T-cell (primary cell): ENCODE results near the gene NECAP2. TPM values are rescaled to one million over a fixed set of nuclear protein-coding genes. Genes with fewer than 3 reads are reported as not detected.

Experiments used
- ATAC-seq, 4 experiments: fragments of 200-7000 bp in 3 of 4; fragments of 150-1000 bp in 1 of 4; cut with Tn5 transposase; replicated peaks in 1 of 4; 1 replicate in 3 of 4; 2 replicates in 1 of 4; pipeline ENCODE4 v1.10.0; 2021; ENCODE audit warnings: moderate library complexity in 3 of 4, mild to moderate bottlenecking in 2 of 4, moderate number of reproducible peaks in 1 of 4
- CTCF ChIA-PET, 2 donors: fragments of 300-600 bp; sonication (Branson Sonifier 250); formaldehyde crosslinking; loops; one replicate each; lab custom pipeline; 2022; ENCODE audit warnings: antibody characterized with exemption in 2 of 2; lab: Charles Lee
- POLR2A ChIA-PET, 2 donors: fragments of 300-600 bp; sonication (Branson Sonifier 250); formaldehyde crosslinking; loops; one replicate each; lab custom pipeline; 2022; ENCODE audit warnings: antibody characterized with exemption in 2 of 2; lab: Charles Lee
- DNase-seq, 35 experiments: peaks; one replicate each; pipeline versions ENCODE4 v3.0.0 to v3.0.0-alpha.2; 2013 to 2023
- H3K27ac ChIP-seq: one replicate; pipeline ENCODE4 v1.5.1; 2013; ENCODE audit warnings: low read length
- H3K27me3 ChIP-seq, 2 experiments: replicated peaks in 1 of 2; 1 replicate in 1 of 2; 2 replicates in 1 of 2; pipeline versions ENCODE4 v1.6.1 to v1.7.0; 2013; ENCODE audit warnings: low read length in 1 of 2, mixed read lengths in 1 of 2; ENCODE audit not compliant: control insufficient read depth in 2 of 2, insufficient read depth in 2 of 2; ENCODE audit errors: extremely low read depth in 1 of 2
- H3K36me3 ChIP-seq, 2 donors: 1 replicate in 1 of 2; 2 replicates in 1 of 2; pipeline versions ENCODE4 v1.6.1 to v1.7.0; 2013; ENCODE audit warnings: low read length in 1 of 2; ENCODE audit not compliant: control insufficient read depth in 2 of 2, insufficient read depth in 1 of 2; ENCODE audit errors: extremely low read depth in 1 of 2
- H3K4me1 ChIP-seq, 2 experiments: 1 replicate in 1 of 2; 2 replicates in 1 of 2; pipeline versions ENCODE4 v1.6.1 to v1.7.0; 2013; ENCODE audit warnings: low read length in 2 of 2, mixed read lengths in 1 of 2; ENCODE audit not compliant: insufficient read depth in 2 of 2, control insufficient read depth in 1 of 2; ENCODE audit errors: extremely low read depth in 1 of 2
- H3K4me3 ChIP-seq, 2 donors: 1 replicate in 1 of 2; 2 replicates in 1 of 2; pipeline versions ENCODE4 v1.5.1 to v1.7.0; 2013; ENCODE audit warnings: mild to moderate bottlenecking in 2 of 2, low read length in 1 of 2, moderate library complexity in 1 of 2; ENCODE audit not compliant: control insufficient read depth in 1 of 2; ENCODE audit errors: extremely low read depth in 1 of 2
- H3K9me3 ChIP-seq: 2 replicates; pipeline ENCODE4 v1.7.0; 2013
- H3K27ac Mint-ChIP-seq, 2 donors: one replicate each; pipeline ENCODE4 v1.8.0; 2020 to 2021; ENCODE audit warnings: mild to moderate bottlenecking in 2 of 2, mixed read lengths in 2 of 2
- H3K27me3 Mint-ChIP-seq, 2 donors: one replicate each; pipeline ENCODE4 v1.8.0; 2021 to 2022; ENCODE audit warnings: mixed read lengths in 2 of 2
- H3K36me3 Mint-ChIP-seq: one replicate; pipeline ENCODE4 v1.8.0; 2021; ENCODE audit warnings: mixed read lengths
- H3K4me1 Mint-ChIP-seq, 3 donors: one replicate each; pipeline ENCODE4 v1.8.0; 2020 to 2022; ENCODE audit warnings: mixed read lengths in 3 of 3, mild to moderate bottlenecking in 1 of 3
- H3K4me3 Mint-ChIP-seq, 3 donors: one replicate each; pipeline ENCODE4 v1.8.0; 2020 to 2022; ENCODE audit warnings: mild to moderate bottlenecking in 3 of 3, mixed read lengths in 3 of 3, moderate library complexity in 3 of 3
- H3K9me3 Mint-ChIP-seq, 3 donors: one replicate each; pipeline ENCODE4 v1.8.0; 2020 to 2022; ENCODE audit warnings: mixed read lengths in 3 of 3
- WGBS: methylation state at CpG from one replicate; pipeline ENCODE4 v1.1.5; 2013; ENCODE audit warnings: missing lambda C conversion rate; ENCODE audit not compliant: insufficient coverage; 5-methylcytosine and 5-hydroxymethylcytosine counted together
- total RNA-seq, 35 experiments: library from RNA in 6 of 35; stranded (reverse) in 6 of 35; fragments of 120-200 nt in 1 of 35; gene quantifications; one replicate each; pipeline versions ENCODE4 v1.2.1 to v1.2.4 and lab custom pipeline; 2013 to 2026

The NECAP2 gene
- total RNA-seq, 5 donors from 2014 or later (not counting 1 experiment from before 2014, with no cell fraction given) = 98.4 to 149 (median 138) TPM

DNA sequence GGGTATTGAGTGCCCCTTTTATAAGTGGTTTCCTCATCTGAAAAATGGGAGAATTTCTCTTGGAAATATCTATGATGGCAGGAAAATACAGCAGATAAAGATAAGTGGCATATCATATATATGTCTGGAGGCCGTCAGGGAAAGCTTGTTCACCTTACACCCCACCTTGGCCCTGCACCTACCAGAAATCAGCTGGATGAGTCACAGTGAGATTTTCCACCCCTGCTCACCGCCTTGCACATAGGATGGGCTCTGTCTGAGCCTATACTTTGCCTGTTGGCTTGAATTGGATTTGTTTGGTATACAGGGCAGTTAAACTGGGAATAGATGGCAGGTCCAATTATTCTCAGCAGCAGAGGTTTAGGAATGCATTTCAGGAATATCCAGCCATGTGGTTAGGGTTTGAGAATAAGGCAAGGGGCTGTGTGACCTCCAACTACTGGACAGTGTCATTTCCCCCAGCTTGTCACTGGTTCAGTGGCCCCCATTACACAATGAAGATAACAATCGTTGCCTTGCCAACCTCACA is 3.5 kb upstream of the NECAP2 start, which contains the start of gene SPATA21:
Gene SPATA21 (minus strand): TSS at position 479 of the 529 bp plus-strand sequence. CDS start 6,053 bp downstream, outside the sequence.
- Mint-ChIP-seq H3K27me3 (peaks cover 2 to 4% of the 10 kb centered on the region in 2 donors), H3K9me3 (no peaks in the 10 kb centered on the region), H3K27ac (no peak within 1 kb of the TSS), H3K4me3 (no peak within 1 kb of the TSS), H3K36me3 (peaks cover 4% of the 10 kb centered on the region), H3K4me1 (peaks cover 14 to 17% (median 15%) of the 10 kb centered on the region in 3 donors)
- Histone ChIP-seq H3K27me3 (peaks cover 0 to 19% of the 10 kb centered on the region in 2 experiments), H3K9me3 (no peaks in the 10 kb centered on the region), H3K4me3 (no peak within 1 kb of the TSS), H3K27ac (no peak within 1 kb of the TSS), H3K4me1 (peaks cover 7 to 14% of the 10 kb centered on the region in 2 experiments), H3K36me3 (no peaks in the 10 kb centered on the region)
- CTCF ChIA-PET = no interaction called here
- no CpG with 5 or more reads among the region's 3 CpGs for WGBS
- no peak for ATAC-seq
- POLR2A ChIA-PET = no interaction called here
- DNase-seq = no peak

DNA sequence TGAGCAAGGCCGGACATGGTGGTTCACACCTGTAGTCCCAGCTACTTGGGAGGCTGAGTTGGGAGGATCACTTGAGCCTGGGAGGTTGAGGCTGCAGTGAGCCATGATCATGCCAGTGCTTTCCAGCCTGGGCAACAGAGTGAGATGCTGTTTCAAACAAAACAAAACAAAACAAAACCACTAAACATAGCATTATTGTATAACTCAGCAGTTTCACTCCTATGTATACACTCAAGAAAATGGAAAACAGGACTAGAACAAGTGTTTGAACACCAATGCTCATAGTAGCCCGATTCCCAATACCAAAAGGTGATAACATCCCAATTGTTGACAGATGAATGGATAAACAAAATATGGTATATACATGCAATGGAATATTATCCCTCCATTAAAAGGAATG is 2.0 kb upstream of the NECAP2 start:
- no peaks in the 10 kb centered on the region for H3K9me3 Mint-ChIP-seq
- H3K4me1 ChIP-seq = peaks cover 19 to 30% of the 10 kb centered on the region in 2 experiments
- H3K27ac Mint-ChIP-seq = no peak overlapping the region
- peaks cover 0 to 13% of the 10 kb centered on the region in 2 donors for H3K36me3 ChIP-seq
- 100% methylated on average over 1 of the region's 2 CpGs for WGBS
- no peaks in the 10 kb centered on the region for H3K27me3 Mint-ChIP-seq
- peaks cover 0 to 11% of the 10 kb centered on the region in 2 experiments for H3K27me3 ChIP-seq
- ChIA-PET POLR2A (interaction anchor here in 1 of 2 donors (0.7 kb wide), 1 partner anchor 591 kb away, joined by 4 read pairs; the partner anchor contains the start of gene SPEN), CTCF (interaction anchor here in 1 of 2 donors (1.1 kb wide), 1 partner anchor 15 kb away, joined by 7 read pairs; no protein-coding TSS in a partner anchor)
- ATAC-seq (no peak), DNase-seq (no peak)
- H3K4me3 Mint-ChIP-seq = peak overlapping the region in 1 of 3 donors; percentile 97
- no peak overlapping the region for H3K27ac ChIP-seq
- no peaks in the 10 kb centered on the region for H3K9me3 ChIP-seq
- H3K4me3 ChIP-seq = no peak overlapping the region
- peaks cover 28 to 30% (median 29%) of the 10 kb centered on the region in 3 donors for H3K4me1 Mint-ChIP-seq
- H3K36me3 Mint-ChIP-seq = peaks cover 9% of the 10 kb centered on the region

DNA sequence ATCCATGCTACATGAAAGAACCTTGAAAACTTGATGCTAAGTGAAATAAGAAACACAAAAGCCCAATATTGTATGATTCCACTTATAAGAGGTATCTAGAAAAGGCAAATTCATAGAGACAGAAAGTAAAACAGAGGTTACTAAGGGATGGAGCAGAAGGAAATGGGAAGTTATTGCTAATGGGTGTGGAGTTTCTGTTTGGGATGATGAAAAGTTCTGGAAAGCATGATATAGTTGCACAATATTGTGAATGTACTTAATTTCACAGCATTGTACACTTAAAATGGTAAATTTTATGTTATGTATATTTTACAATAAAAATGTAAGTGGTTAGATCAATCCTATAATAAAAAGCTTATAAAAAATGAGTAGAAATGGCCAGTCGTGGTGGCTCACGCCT is 1.6 kb upstream of the NECAP2 start:
- peaks cover 0 to 11% of the 10 kb centered on the region in 2 experiments for H3K27me3 ChIP-seq
- DNase-seq (no peak), ATAC-seq (no peak)
- no peak overlapping the region for H3K4me3 ChIP-seq
- Mint-ChIP-seq H3K4me1 (peaks cover 32 to 34% (median 33%) of the 10 kb centered on the region in 3 donors), H3K36me3 (peaks cover 13% of the 10 kb centered on the region), H3K9me3 (no peaks in the 10 kb centered on the region), H3K27ac (no peak overlapping the region), H3K4me3 (peak overlapping the region in 1 of 3 donors; percentile 97), H3K27me3 (no peaks in the 10 kb centered on the region)
- peaks cover 0 to 17% of the 10 kb centered on the region in 2 donors for H3K36me3 ChIP-seq
- POLR2A ChIA-PET = interaction anchor here in 1 of 2 donors (0.7 kb wide), 1 partner anchor 592 kb away, joined by 4 read pairs; the partner anchor contains the start of gene SPEN
- H3K4me1 ChIP-seq = peaks cover 19 to 34% of the 10 kb centered on the region in 2 experiments
- CTCF ChIA-PET = interaction anchor here (0.6 to 1.1 kb wide), 2 partner anchors 15 to 61 kb away, joined by 6 to 7 read pairs; no protein-coding TSS in a partner anchor
- 100% methylated on average over 1 of the region's 2 CpGs for WGBS
- H3K27ac ChIP-seq = no peak overlapping the region
- no peaks in the 10 kb centered on the region for H3K9me3 ChIP-seq

DNA sequence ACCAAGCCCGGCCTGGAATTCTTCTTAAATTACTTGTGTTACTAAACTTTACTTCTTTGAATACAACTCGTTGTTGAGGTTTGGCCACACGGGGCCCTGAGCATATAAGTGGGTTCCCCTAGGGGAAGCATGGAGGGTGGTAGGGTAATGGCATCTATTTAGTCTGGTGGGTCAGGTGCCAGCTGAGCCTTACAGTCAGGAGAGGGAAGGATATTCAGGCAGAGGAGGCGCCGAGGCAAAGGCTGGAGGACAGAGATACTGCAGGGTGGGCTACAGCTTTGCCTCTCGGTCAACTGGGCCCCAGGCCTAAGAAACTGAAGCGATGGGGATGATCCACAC is 424 bp upstream of the NECAP2 start:
- Mint-ChIP-seq H3K9me3 (no peaks in the 10 kb centered on the region), H3K27me3 (no peaks in the 10 kb centered on the region), H3K36me3 (peaks cover 19% of the 10 kb centered on the region), H3K4me3 (peak overlapping the region; percentile 90 to 97 (median 96)), H3K27ac (peak overlapping the region; percentile 94 to 96), H3K4me1 (peaks cover 38 to 42% (median 41%) of the 10 kb centered on the region in 3 donors)
- Histone ChIP-seq H3K36me3 (peaks cover 0 to 29% of the 10 kb centered on the region in 2 donors), H3K4me1 (peaks cover 19 to 45% of the 10 kb centered on the region in 2 experiments), H3K27me3 (peaks cover 0 to 2% of the 10 kb centered on the region in 2 experiments), H3K9me3 (no peaks in the 10 kb centered on the region), H3K4me3 (peak overlapping the region in 1 of 2 donors; percentile 91), H3K27ac (peak overlapping the region; percentile 28)
- DNase-seq = peak in 2 of 35 experiments; percentile 1 to 3
- ATAC-seq = peak in 3 of 4 experiments; percentile 8 to 13 (median 12)
- 49% methylated on average over 5 of the region's 7 CpGs for WGBS
- CTCF ChIA-PET = interaction anchor here in 1 of 2 donors (0.8 to 1.5 kb wide), 2 partner anchors 57 to 181 kb away, joined by 3 to 4 read pairs; no protein-coding TSS in a partner anchor
- POLR2A ChIA-PET = no interaction called here

DNA sequence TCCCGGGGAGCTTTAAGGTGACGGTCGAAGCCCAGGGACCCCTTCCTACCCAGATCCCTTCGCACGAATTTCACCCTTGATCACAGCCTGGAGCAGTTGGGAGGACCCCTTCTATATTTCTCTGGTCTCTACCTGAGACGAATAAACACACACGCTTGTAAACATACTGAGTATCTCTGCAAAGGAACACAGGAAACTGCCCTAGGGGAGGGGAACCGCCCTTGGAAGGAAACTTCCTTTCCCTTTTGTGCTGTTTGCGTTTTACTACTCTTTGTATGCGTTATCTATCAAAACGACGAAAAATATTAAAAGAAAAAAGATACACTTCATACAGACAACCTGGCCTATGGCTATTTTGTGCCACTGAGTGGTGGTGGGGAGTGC is 750 bp downstream of the NECAP2 start:
- H3K27ac ChIP-seq = peak overlapping the region; percentile 97
- WGBS = 0% methylated on average over 2 of the region's 12 CpGs
- peak overlapping the region; percentile 94 to 96 for H3K27ac Mint-ChIP-seq
- peaks cover 38 to 48% (median 43%) of the 10 kb centered on the region in 3 donors for H3K4me1 Mint-ChIP-seq
- peaks cover 19 to 49% of the 10 kb centered on the region in 2 experiments for H3K4me1 ChIP-seq
- POLR2A ChIA-PET = no interaction called here
- peak overlapping the region; percentile 90 to 97 (median 96) for H3K4me3 Mint-ChIP-seq
- H3K27me3 Mint-ChIP-seq = no peaks in the 10 kb centered on the region
- H3K36me3 Mint-ChIP-seq = peaks cover 25% of the 10 kb centered on the region
- ATAC-seq = peak; percentile 34 to 60 (median 46)
- H3K36me3 ChIP-seq = peaks cover 3 to 38% of the 10 kb centered on the region in 2 donors
- no peaks in the 10 kb centered on the region for H3K9me3 ChIP-seq
- H3K27me3 ChIP-seq = no peaks in the 10 kb centered on the region
- CTCF ChIA-PET = interaction anchor here in 1 of 2 donors (0.6 to 1.5 kb wide), 4 partner anchors 180 to 597 kb away, joined by 3 to 5 read pairs (median 4); no protein-coding TSS in a partner anchor
- H3K9me3 Mint-ChIP-seq = no peaks in the 10 kb centered on the region
- H3K4me3 ChIP-seq = peak overlapping the region; percentile 82 to 91
- DNase-seq = peak in 5 of 35 experiments; percentile 15 to 74 (median 20)

DNA sequence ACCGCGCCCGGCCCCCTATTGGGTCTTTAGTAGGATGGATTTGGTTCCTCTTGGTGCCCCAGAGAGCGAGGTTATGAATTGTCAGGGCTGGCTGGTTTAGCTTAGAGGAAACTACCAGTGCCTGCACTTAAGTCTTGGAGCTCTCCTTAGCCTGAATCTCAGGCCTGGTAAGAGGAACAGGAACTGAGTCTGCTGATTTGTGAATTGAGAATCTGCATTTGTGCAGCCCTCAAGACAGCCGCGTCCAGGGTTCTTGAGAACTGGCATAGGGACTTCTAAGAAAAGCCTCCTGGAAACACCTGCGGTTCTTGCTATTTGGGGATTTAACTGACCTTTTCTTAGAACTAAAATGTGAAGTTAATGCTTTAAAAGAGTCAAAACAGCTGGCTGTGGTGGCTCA is 1.7 kb downstream of the NECAP2 start:
- Mint-ChIP-seq H3K9me3 (no peaks in the 10 kb centered on the region), H3K4me1 (peaks cover 39 to 49% (median 46%) of the 10 kb centered on the region in 3 donors), H3K4me3 (peak overlapping the region; percentile 90 to 97 (median 96)), H3K27me3 (no peaks in the 10 kb centered on the region), H3K36me3 (peaks cover 27% of the 10 kb centered on the region), H3K27ac (peak overlapping the region; percentile 94 to 96)
- H3K4me3 ChIP-seq = peak overlapping the region in 1 of 2 donors; percentile 82
- 83% methylated on average over 2 of the region's 7 CpGs for WGBS
- peak overlapping the region; percentile 97 for H3K27ac ChIP-seq
- H3K27me3 ChIP-seq = no peaks in the 10 kb centered on the region
- peaks cover 19 to 54% of the 10 kb centered on the region in 2 experiments for H3K4me1 ChIP-seq
- no peak for ATAC-seq
- no peaks in the 10 kb centered on the region for H3K9me3 ChIP-seq
- POLR2A ChIA-PET = interaction anchor here in 1 of 2 donors (0.5 to 0.6 kb wide), 2 partner anchors 184 to 238 kb away, joined by 3 to 6 read pairs; no protein-coding TSS in a partner anchor
- peaks cover 11 to 46% of the 10 kb centered on the region in 2 donors for H3K36me3 ChIP-seq
- CTCF ChIA-PET = no interaction called here
- no peak for DNase-seq
